ENCODE data around the gene HLA-A. TPM values are rescaled to one million over a fixed set of nuclear protein-coding genes. Genes with fewer than 3 reads are reported as not detected.

HLA-A gene
- total and polyA plus RNA-seq, 9 of the 15 experiments (the other 6 are each of a cell fraction or from before 2014, with no cell fraction given) = 0.46 to 3.3 TPM; not detected in 7

DNA sequence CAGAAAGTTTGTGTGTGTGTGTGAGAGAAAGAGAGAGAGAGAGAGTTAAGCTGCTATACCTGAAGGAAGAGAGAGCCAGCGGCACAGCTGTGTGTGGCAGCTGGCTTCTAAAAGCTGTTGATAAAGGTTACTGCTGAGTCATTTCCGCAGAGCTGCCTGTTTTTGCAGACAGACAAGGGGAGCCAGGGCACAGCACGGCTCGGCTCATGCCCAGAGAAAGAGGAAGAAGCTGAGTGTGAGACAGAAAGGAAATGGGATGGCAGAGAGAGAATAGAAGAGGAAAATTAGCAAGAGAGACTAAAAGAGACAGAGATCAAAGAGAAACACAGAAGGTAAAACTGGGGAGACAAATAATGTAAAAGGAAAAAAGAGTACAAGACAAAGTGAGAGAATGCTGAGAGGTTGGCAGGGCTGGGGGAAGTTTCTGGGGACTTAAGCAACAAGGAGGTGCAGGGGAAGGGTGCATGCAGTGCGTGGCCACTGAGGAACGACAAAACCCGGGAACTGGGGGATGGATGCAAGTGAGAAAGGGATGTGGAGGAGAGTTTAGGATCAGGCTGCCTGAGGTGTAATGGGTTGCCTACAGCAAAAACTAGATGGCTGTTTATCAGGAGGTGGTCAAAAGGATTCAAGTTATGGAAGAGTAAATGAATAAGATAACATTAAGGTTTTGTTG, 22.7 kb downstream of the HLA-A start (continued):
- TF ChIP-seq MCM3 (IDR thresholded peaks at IDR 0.05) (no peak), HEY1 (CRISPR knock-in tag; IDR thresholded peaks at IDR 0.05; ENCODE audit: borderline replicate concordance) (no peak; the same call in 1 of the 2 replicates), ZNF695 (CRISPR knock-in tag; IDR thresholded peaks at IDR 0.05) (no peak), KLF6 (CRISPR knock-in tag; IDR thresholded peaks at IDR 0.05; ENCODE audit: borderline replicate concordance) (peak; percentile 59; the same call in 1 of the 2 replicates), CBX1 (IDR thresholded peaks at IDR 0.05; ENCODE audit: low read depth) (no peak), MCM5 (IDR thresholded peaks at IDR 0.05; ENCODE audit: low read depth) (no peak), RHOXF2B (CRISPR knock-in tag; conservative IDR thresholded peaks at IDR 0.05) (no peak), ZNF551 (CRISPR knock-in tag; IDR thresholded peaks at IDR 0.05) (no peak), RAD21 (CRISPR knock-in tag; conservative IDR thresholded peaks at IDR 0.05 in 1 of 2, IDR thresholded peaks at IDR 0.05 in 1 of 2) (peak in 1 of 2 experiments; percentile 33; a peak in 1 of 4 replicates), FUS (optimal IDR thresholded peaks at IDR 0.05; ENCODE audit: low read depth, low read length) (no peak), ATF7 (IDR thresholded peaks at IDR 0.05) (peak; percentile 81), BMI1 (IDR thresholded peaks at IDR 0.05; ENCODE audit: low read length) (no peak), ZNF778 (CRISPR knock-in tag; IDR thresholded peaks at IDR 0.05) (no peak), PTRF (tag; IDR thresholded peaks at IDR 0.05) (0 out of 2 replicates have a peak, but pooled peaks have one; percentile 42), ESRRB (CRISPR knock-in tag; IDR thresholded peaks at IDR 0.05; ENCODE audit: borderline replicate concordance) (0 out of 2 replicates have a peak, but pooled peaks have one; percentile 2), ZNF140 (CRISPR knock-in tag; IDR thresholded peaks at IDR 0.05) (no peak), SIN3A (IDR thresholded peaks at IDR 0.05; ENCODE audit: borderline replicate concordance in 2 of 2, control insufficient read depth in 1 of 2, low read depth in 2 of 2, low read length in 2 of 2) (peak; percentile 82 to 98; a peak in 3 of 4 replicates), ZNF143 (CRISPR knock-in tag; IDR thresholded peaks at IDR 0.05) (no peak), ZNF644 (tag; IDR thresholded peaks at IDR 0.05; ENCODE audit: low read depth) (peak; percentile 94), PRMT5 (CRISPR knock-in tag; IDR thresholded peaks at IDR 0.05) (no peak), MTA1 (IDR thresholded peaks at IDR 0.05; ENCODE audit: borderline replicate concordance) (peak; percentile 93), POLR2A (conservative IDR thresholded peaks at IDR 0.05) (peak; percentile 97), NEUROD1 (IDR thresholded peaks at IDR 0.05; ENCODE audit: borderline replicate concordance, low read depth, low read length, partially characterized antibody) (peak; percentile 89), ZC3H8 (IDR thresholded peaks at IDR 0.05) (peak; percentile 86; the same call in 1 of the 2 replicates)
- TF ChIP-seq, protein P1, sequence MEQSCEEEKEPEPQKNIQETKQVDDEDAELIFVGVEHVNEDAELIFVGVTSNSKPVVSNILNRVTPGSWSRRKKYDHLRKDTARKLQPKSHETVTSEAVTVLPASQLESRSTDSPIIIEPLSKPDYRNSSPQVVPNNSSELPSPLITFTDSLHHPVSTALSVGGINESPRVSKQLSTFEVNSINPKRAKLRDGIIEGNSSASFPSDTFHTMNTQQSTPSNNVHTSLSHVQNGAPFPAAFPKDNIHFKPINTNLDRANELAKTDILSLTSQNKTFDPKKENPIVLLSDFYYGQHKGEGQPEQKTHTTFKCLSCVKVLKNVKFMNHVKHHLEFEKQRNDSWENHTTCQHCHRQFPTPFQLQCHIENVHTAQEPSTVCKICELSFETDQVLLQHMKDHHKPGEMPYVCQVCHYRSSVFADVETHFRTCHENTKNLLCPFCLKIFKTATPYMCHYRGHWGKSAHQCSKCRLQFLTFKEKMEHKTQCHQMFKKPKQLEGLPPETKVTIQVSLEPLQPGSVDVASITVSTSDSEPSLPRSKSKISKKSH (CRISPR knock-in tag; IDR thresholded peaks at IDR 0.05) = no peak
- TF ChIP-seq, protein P2, sequence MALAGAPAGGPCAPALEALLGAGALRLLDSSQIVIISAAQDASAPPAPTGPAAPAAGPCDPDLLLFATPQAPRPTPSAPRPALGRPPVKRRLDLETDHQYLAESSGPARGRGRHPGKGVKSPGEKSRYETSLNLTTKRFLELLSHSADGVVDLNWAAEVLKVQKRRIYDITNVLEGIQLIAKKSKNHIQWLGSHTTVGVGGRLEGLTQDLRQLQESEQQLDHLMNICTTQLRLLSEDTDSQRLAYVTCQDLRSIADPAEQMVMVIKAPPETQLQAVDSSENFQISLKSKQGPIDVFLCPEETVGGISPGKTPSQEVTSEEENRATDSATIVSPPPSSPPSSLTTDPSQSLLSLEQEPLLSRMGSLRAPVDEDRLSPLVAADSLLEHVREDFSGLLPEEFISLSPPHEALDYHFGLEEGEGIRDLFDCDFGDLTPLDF (CRISPR knock-in tag; IDR thresholded peaks at IDR 0.05) = no peak
